Measurements from ENCODE around the gene CNTN4. TPM values are rescaled to one million over a fixed set of nuclear protein-coding genes. Genes with fewer than 3 reads are reported as not detected.

The CNTN4 gene
- total and polyA plus RNA-seq, 2 of the 8 experiments (the other 6 are each of a cell fraction or from before 2014, with no cell fraction given), result 0.41 to 2.2 TPM

DNA sequence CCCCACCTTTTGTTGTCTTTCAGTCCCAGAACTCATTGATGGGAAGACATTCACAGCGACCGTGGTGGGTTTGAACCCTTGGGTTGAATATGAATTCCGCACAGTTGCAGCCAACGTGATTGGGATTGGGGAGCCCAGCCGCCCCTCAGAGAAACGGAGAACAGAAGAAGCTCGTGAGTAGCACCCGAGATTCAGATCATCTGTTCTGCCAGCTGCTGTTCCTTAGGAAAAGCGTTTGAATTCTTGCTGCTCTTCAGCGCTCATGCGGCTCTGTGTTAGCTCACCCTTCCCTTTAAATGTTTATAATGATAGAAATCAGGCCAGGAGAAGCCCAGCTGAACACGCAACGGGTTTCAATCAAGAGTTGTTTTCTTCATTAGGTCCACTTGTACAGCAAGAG is 938.5 kb downstream of the CNTN4 start:
- FAIRE-seq (no peak), DNase-seq (ENCODE audit: low read depth in 1 of 2, low spot score in 2 of 2) (no peak)
- Histone ChIP-seq H2BK5ac (ENCODE audit: low read depth, low read length) (no peak overlapping the region), H3K27me3 (replicated peaks in 1 of 4; ENCODE audit: control insufficient read depth in 3 of 4, extremely low read depth in 1 of 4, insufficient read depth in 3 of 4, low read length in 3 of 4) (no peaks in the 10 kb centered on the region), H3K36me3 (ENCODE audit: control insufficient read depth in 2 of 4, insufficient read depth in 4 of 4, low read length in 3 of 4) (no peaks in the 10 kb centered on the region), H4K91ac (replicated peaks; ENCODE audit: insufficient read length, low read length) (no peak overlapping the region), H3K14ac (ENCODE audit: insufficient read length) (no peak overlapping the region), H2BK120ac (replicated peaks; ENCODE audit: low read depth, low read length) (no peak overlapping the region), H2BK15ac (ENCODE audit: low read length) (no peak overlapping the region), H3K4me3 (ENCODE audit: extremely low read depth in 1 of 4, insufficient read depth in 2 of 4, low read depth in 3 of 4, low read length in 4 of 4) (no peak overlapping the region), H3K9ac (replicated peaks in 1 of 4; ENCODE audit: extremely low read depth in 1 of 4, low read depth in 3 of 4, low read length in 3 of 4) (no peak overlapping the region), H3K27ac (ENCODE audit: low read depth, low read length) (no peak overlapping the region), H4K5ac (ENCODE audit: insufficient read length, low read depth, low read length) (no peak overlapping the region), H2AFZ (ENCODE audit: low read length) (no peak overlapping the region), H4K20me1 (replicated peaks in 1 of 2; ENCODE audit: control insufficient read depth in 1 of 2, insufficient read depth in 2 of 2, low read length in 2 of 2) (no peaks in the 10 kb centered on the region), H3K9me3 (ENCODE audit: insufficient read depth in 2 of 2, low read depth in 1 of 2, low read length in 1 of 2) (no peaks in the 10 kb centered on the region), H3K23ac (ENCODE audit: insufficient read length) (no peak overlapping the region), H3K23me2 (ENCODE audit: low read depth, low read length) (no peaks in the 10 kb centered on the region), H3K79me2 (ENCODE audit: control insufficient read depth in 1 of 2, insufficient read depth in 2 of 2, low read length in 2 of 2) (no peaks in the 10 kb centered on the region), H3K56ac (replicated peaks; ENCODE audit: insufficient read length, low read depth, low read length) (no peak overlapping the region), H3K4me2 (ENCODE audit: insufficient read depth in 1 of 2, low read depth in 2 of 2, low read length in 2 of 2) (no peak overlapping the region), H2AK5ac (ENCODE audit: low read depth, low read length) (no peak overlapping the region), H3K18ac (ENCODE audit: extremely low read depth, low read length) (no peak overlapping the region), H3K4ac (replicated peaks; ENCODE audit: insufficient read length, low read depth, low read length) (no peak overlapping the region), H2BK20ac (ENCODE audit: low read length) (no peak overlapping the region), H2BK12ac (ENCODE audit: low read depth, low read length) (no peak overlapping the region), H3K4me1 (replicated peaks in 1 of 4; ENCODE audit: control insufficient read depth in 3 of 4, insufficient read depth in 4 of 4, low read length in 3 of 4) (peaks cover 0 to 6% (median 5%) of the 10 kb centered on the region in 4 experiments; a peak in 4 of 7 replicates), H3K79me1 (ENCODE audit: low read depth, low read length) (no peaks in the 10 kb centered on the region), H4K8ac (ENCODE audit: extremely low read depth, insufficient read depth, low read length) (no peak overlapping the region)
- CTCF ChIA-PET (ENCODE audit: partially characterized antibody), result interaction anchor here (0.6 kb wide), 1 partner anchor 870 kb away, joined by 3 read pairs; no protein-coding TSS in a partner anchor
- POLR2A ChIA-PET (ENCODE audit: partially characterized antibody), result no interaction called here
- 87% methylated on average over 13 of the region's 13 CpGs; no CpG with 5 or more reads in 1 of the 2 experiments for WGBS, 2 experiments (ENCODE audit: extremely low coverage in 1 of 2, insufficient coverage in 1 of 2, insufficient read length in 1 of 2, insufficient replicate concordance in 2 of 2, low coverage in 1 of 2, low lambda C conversion rate in 2 of 2, missing lambda C conversion rate in 1 of 2)
- TF ChIP-seq CEBPB (IDR thresholded peaks at IDR 0.05; ENCODE audit: low read depth, low read length) (no peak), RNF2 (IDR thresholded peaks at IDR 0.05; ENCODE audit: borderline replicate concordance, low read depth, low read length, missing control alignments, poor library complexity, severe bottlenecking) (no peak), BCL11A (IDR thresholded peaks at IDR 0.05; ENCODE audit: low read depth in 2 of 2, low read length in 2 of 2) (no peak), RFX5 (IDR thresholded peaks at IDR 0.05; ENCODE audit: borderline replicate concordance, low read depth, low read length) (no peak), PHF8 (conservative IDR thresholded peaks at IDR 0.05; ENCODE audit: low read depth, low read length) (no peak), HDAC2 (IDR thresholded peaks at IDR 0.05; ENCODE audit: borderline replicate concordance in 1 of 2, low read depth in 2 of 2, low read length in 2 of 2) (no peak), JUN (IDR thresholded peaks at IDR 0.05; ENCODE audit: low read depth, low read length) (no peak), KDM4A (IDR thresholded peaks at IDR 0.05; ENCODE audit: low read depth, low read length, severe bottlenecking) (no peak), NANOG (IDR thresholded peaks at IDR 0.05; ENCODE audit: insufficient read depth, low read depth, low read length, poor library complexity, severe bottlenecking) (no peak), CBX8 (IDR thresholded peaks at IDR 0.05; ENCODE audit: borderline replicate concordance, low read depth, low read length) (no peak)
- TF ChIP-seq, protein P1, sequence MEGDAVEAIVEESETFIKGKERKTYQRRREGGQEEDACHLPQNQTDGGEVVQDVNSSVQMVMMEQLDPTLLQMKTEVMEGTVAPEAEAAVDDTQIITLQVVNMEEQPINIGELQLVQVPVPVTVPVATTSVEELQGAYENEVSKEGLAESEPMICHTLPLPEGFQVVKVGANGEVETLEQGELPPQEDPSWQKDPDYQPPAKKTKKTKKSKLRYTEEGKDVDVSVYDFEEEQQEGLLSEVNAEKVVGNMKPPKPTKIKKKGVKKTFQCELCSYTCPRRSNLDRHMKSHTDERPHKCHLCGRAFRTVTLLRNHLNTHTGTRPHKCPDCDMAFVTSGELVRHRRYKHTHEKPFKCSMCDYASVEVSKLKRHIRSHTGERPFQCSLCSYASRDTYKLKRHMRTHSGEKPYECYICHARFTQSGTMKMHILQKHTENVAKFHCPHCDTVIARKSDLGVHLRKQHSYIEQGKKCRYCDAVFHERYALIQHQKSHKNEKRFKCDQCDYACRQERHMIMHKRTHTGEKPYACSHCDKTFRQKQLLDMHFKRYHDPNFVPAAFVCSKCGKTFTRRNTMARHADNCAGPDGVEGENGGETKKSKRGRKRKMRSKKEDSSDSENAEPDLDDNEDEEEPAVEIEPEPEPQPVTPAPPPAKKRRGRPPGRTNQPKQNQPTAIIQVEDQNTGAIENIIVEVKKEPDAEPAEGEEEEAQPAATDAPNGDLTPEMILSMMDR (IDR thresholded peaks at IDR 0.05; ENCODE audit: control extremely low read depth in 1 of 3, insufficient read depth in 1 of 3, low read depth in 1 of 3, low read length in 3 of 3), result no peak
